Measurements from ENCODE around the gene MORN5. TPM values are rescaled to one million over a fixed set of nuclear protein-coding genes. Genes with fewer than 3 reads are reported as not detected.
A peak's percentile ranks its signal among the peaks of the same experiment; 100 is the strongest.

Gene MORN5
- total RNA-seq, 8 experiments from 2014 or later = 0.54 to 43.3 (median 1.2) TPM; not detected in 3

DNA sequence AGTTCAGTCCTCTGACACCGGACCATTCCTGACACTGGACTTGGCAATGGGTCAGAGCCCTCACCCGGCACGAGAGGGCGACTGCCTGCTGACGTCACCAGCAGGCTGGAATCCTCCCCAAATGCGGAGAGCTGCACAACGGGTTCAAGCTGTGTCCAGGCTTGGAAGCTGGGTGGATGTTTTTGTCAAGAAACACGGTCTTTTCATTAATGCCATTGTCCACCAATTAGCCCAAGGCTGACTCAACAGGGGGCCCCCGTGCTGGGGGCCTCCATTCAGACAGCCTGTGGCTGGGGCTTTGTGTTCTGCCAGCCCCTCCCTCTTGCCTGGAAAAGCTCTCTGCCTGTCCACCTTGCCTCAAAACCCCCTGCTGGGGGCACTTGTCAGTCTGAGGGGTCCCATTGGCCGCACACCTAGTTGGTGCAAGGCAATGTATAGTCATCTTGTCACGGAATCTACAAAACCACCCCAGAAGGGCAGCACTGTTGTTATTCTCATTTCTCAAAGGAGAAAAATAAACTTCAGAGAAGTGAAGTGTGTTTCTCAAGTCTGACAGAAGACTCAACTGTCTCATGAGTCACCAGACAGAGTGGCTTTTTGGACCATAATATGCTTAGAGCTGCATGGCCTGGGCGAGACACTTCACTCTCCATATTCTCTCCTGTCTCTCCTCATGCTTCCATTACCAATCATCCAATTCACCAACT, 24.7 kb upstream of the MORN5 start:
- no peak overlapping the region for H3K4me3 ChIP-seq
- H3K27ac ChIP-seq = no peak overlapping the region
- peaks cover 9 to 11% of the 10 kb centered on the region in 2 donors for H3K4me1 ChIP-seq (replicated peaks in 1 of 2)
- WGBS, 10 experiments = 0 to 50% (median 31%) methylated on average over 1 to 6 of the region's 12 CpGs; no CpG with 5 or more reads in 4 of the 10 experiments
- peak in 7 of 8 experiments; percentile 43 to 96 (median 85) for ATAC-seq (replicated peaks in 6 of 8)
- in situ Hi-C loops (cut with MboI; ENCODE audit: low pct_unique_long_range_greater_than_20kb in 2 of 9, low sequenced_read_pairs in 9 of 9, unreplicated experiment in 9 of 9) = loop anchor here in 2 of 9 experiments (25.0 kb wide), 2 partner anchors 327 to 677 kb away; partner anchors contain the start of gene OR1K1 (in 2 of the 2)

DNA sequence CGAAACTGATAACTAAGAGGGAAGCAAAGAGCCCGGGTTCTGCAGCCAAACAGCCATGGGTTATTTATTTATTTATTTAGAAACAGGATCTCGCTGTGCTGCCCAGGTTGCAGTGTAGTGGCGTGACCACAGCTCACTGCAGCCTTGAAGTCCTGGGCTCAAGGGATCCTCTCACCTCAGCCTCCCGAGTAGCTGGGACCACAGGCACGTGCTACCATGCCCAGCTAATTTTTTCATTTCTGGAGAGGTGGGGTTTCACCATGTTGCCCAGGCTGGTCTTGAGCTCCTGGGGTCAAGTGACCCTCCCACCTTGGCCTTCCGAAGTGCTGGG, 24.2 kb upstream of the MORN5 start:
- Histone ChIP-seq H3K4me3 (no peak overlapping the region), H3K27ac (no peak overlapping the region), H3K4me1 (replicated peaks in 1 of 2) (peaks cover 9 to 11% of the 10 kb centered on the region in 2 donors)
- 60 to 100% (median 80%) methylated on average over 1 to 5 of the region's 7 CpGs; no CpG with 5 or more reads in 2 of the 10 experiments for WGBS, 10 experiments
- no peak for ATAC-seq (replicated peaks in 6 of 8)
- in situ Hi-C loops (cut with MboI; ENCODE audit: low pct_unique_long_range_greater_than_20kb in 2 of 9, low sequenced_read_pairs in 9 of 9, unreplicated experiment in 9 of 9) = loop anchor here in 2 of 9 experiments (25.0 kb wide), 2 partner anchors 327 to 677 kb away; partner anchors contain the start of gene OR1K1 (in 2 of the 2)

DNA sequence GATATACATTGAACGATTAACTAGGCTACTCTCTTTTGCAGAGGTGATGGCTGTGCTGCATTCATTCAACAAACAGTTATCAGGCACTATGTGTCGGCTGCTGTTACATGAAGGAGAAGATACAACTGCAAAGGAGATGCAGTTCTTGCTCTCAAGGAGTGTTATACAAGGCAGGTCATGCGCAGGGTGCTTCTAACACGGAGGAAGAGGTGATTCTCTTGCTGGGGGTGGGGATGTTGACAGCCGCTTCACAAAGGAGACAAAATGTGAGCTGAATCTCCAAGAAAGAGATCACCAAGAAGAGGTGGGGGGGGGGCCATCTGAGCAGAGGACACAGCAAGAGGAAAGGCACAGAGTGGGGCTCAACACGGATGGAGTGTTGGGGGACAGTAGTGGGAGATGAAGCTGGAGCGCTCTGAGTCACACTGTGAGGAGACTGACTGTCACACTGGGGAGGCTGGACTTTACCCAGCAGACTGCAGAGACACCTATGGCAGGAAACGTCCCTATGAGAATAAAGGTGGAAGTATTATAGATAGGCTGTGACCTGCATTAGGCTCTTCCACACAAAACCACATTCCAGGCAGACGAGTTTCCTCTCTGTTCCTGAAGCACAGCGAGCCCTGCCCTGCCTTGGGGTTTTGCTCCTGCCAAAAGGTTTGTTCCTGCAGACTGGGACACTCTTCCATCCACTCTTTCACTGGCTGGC, 21.0 kb upstream of the MORN5 start:
- Histone ChIP-seq H3K4me3 (no peak overlapping the region), H3K27ac (no peak overlapping the region), H3K4me1 (replicated peaks in 1 of 2) (peaks cover 3% of the 10 kb centered on the region in 2 donors)
- 30 to 71% (median 59%) methylated on average over 2 to 7 of the region's 10 CpGs; no CpG with 5 or more reads in 4 of the 10 experiments for WGBS, 10 experiments
- in situ Hi-C loops (cut with MboI; ENCODE audit: low pct_unique_long_range_greater_than_20kb in 2 of 9, low sequenced_read_pairs in 9 of 9, unreplicated experiment in 9 of 9) = loop anchor here in 2 of 9 experiments (25.0 kb wide), 2 partner anchors 324 to 674 kb away; partner anchors contain the start of gene OR1K1 (in 2 of the 2)
- ATAC-seq (replicated peaks in 6 of 8) = peak in 1 of 8 experiments; percentile 12

DNA sequence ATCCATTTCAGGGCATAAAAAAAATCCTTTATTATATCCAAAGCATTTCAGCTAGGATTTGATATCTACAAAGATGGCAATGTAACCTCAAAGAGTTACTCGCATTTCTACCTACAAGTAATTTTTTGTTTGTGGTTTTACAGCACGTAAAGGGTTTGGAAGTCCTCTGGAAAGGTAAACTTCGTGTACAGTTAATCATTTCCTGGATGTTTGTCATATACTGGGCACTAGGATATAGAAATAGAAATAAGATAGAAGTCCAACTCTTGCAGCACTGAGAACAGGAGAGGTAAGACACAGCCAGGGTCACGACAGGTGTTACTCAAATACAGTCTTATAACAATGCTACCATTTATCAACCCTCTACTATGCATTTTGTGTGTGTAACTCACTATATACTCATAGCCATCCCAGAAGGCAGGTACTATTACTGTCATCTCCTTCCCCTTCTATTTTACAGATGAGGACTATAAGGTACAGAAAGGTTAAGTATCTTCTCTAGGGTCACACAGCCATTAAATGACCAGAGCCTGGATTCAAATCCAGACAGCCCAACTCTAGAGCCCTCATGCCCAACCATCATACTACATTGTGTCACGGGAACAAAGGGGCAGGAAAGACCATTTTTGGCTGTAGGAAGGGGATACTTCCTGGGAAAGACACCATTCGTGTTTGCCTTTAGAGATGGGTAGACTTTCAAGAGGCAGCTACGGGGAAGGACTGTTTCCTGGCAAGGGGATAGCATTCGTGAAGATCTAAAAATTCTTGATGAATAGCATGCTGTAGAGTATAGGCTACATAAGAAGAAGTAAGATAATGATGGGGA, 19.1 kb upstream of the MORN5 start:
- H3K4me1 ChIP-seq (replicated peaks in 1 of 2) = no peaks in the 10 kb centered on the region
- H3K4me3 ChIP-seq = no peak overlapping the region
- in situ Hi-C loops (cut with MboI; ENCODE audit: low pct_unique_long_range_greater_than_20kb in 2 of 9, low sequenced_read_pairs in 9 of 9, unreplicated experiment in 9 of 9) = loop anchor here in 2 of 9 experiments (25.0 kb wide), 2 partner anchors 322 to 672 kb away; partner anchors contain the start of gene OR1K1 (in 2 of the 2)
- 72 to 100% (median 82%) methylated on average over 1 to 6 of the region's 8 CpGs for WGBS, 10 experiments
- H3K27ac ChIP-seq = no peak overlapping the region
- ATAC-seq (replicated peaks in 6 of 8) = no peak

DNA sequence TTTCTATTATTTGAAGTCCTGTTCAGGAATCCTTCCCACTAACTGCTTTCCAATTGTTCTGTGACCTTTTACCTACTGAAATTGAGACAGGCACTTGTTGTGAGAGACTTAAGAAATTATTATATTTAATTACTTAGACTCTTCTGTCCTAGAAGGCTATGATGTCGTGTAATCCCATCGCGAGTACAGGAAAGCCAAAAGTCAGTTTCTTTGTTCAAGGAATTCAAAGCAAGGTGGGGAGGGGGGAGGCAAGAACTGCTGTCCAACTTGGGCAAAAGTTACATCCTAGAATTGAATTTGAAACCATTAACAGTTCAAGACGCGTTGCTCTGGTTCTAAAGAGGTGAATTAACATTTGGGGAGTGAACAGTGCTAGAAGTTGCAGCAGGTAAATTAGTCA, 18.0 kb upstream of the MORN5 start:
- no peak for ATAC-seq (replicated peaks in 6 of 8)
- WGBS, 10 experiments = 60 to 100% (median 93%) methylated on average over 1 to 5 of the region's 5 CpGs; no CpG with 5 or more reads in 3 of the 10 experiments
- Histone ChIP-seq H3K27ac (no peak overlapping the region), H3K4me3 (no peak overlapping the region), H3K4me1 (replicated peaks in 1 of 2) (no peaks in the 10 kb centered on the region)
- in situ Hi-C loops (cut with MboI; ENCODE audit: low pct_unique_long_range_greater_than_20kb in 2 of 9, low sequenced_read_pairs in 9 of 9, unreplicated experiment in 9 of 9) = loop anchor here in 2 of 9 experiments (25.0 kb wide), 2 partner anchors 321 to 671 kb away; partner anchors contain the start of gene OR1K1 (in 2 of the 2)

DNA sequence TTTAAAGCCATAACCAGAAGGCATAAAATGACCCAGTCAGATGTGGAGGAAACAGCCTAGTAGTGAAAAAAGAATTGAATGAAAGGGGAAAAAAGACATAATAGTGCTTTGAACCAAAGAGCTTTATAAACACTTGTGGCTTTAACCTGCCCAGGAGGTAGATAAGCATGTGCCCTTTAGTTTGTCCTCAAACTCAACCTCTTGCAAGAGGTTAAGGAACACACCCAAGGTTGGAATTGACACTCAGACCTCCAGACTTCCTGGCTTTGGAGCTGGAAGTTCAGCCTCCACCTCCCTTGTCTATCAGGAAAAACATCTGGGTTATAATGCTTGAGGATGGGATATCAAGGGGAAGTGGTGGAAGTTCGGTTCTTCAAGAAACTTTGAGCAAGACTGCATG, 16.4 kb upstream of the MORN5 start:
- no peak overlapping the region for H3K4me3 ChIP-seq
- in situ Hi-C loops (cut with MboI; ENCODE audit: low pct_unique_long_range_greater_than_20kb in 2 of 9, low sequenced_read_pairs in 9 of 9, unreplicated experiment in 9 of 9) = loop anchor here in 2 of 9 experiments (25.0 kb wide), 2 partner anchors 319 to 669 kb away; partner anchors contain the start of gene OR1K1 (in 2 of the 2)
- WGBS, 10 experiments = 100% methylated on average over 1 of the region's 1 CpG; no CpG with 5 or more reads in 7 of the 10 experiments
- no peaks in the 10 kb centered on the region for H3K4me1 ChIP-seq (replicated peaks in 1 of 2)
- H3K27ac ChIP-seq = no peak overlapping the region
- no peak for ATAC-seq (replicated peaks in 6 of 8)

DNA sequence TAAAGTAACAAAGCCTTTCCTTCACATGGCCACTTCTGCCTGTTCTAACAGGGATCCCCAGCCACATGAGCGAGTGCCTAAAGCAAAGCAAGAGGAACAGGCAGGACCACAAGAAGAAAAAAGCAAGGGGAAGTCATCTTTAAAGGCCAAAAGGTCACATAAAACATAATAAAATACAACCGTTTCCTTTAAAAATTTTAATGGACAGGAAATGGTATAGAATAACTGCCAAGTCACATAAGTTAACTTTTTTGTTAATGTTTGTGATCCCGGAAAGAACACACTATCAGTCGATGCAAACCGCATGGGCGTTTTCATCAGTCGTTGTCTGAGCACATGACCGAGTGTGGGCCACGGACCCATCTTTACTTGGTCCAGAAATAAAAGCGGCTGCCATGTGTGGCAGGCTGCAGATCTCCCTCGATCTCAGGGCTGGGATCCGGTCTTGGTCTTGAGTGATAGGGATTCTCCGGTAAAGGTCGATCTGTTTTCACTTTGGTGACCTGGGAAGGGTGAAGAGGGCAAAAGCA, 15.8 kb upstream of the MORN5 start:
- ATAC-seq (replicated peaks in 6 of 8) = no peak
- 80 to 100% (median 93%) methylated on average over 1 to 12 of the region's 14 CpGs; no CpG with 5 or more reads in 1 of the 10 experiments for WGBS, 10 experiments
- Histone ChIP-seq H3K4me1 (replicated peaks in 1 of 2) (no peaks in the 10 kb centered on the region), H3K4me3 (no peak overlapping the region), H3K27ac (no peak overlapping the region)
- in situ Hi-C loops (cut with MboI; ENCODE audit: low pct_unique_long_range_greater_than_20kb in 2 of 9, low sequenced_read_pairs in 9 of 9, unreplicated experiment in 9 of 9) = loop anchor here in 2 of 9 experiments (25.0 kb wide), 2 partner anchors 318 to 668 kb away; partner anchors contain the start of gene OR1K1 (in 2 of the 2)

DNA sequence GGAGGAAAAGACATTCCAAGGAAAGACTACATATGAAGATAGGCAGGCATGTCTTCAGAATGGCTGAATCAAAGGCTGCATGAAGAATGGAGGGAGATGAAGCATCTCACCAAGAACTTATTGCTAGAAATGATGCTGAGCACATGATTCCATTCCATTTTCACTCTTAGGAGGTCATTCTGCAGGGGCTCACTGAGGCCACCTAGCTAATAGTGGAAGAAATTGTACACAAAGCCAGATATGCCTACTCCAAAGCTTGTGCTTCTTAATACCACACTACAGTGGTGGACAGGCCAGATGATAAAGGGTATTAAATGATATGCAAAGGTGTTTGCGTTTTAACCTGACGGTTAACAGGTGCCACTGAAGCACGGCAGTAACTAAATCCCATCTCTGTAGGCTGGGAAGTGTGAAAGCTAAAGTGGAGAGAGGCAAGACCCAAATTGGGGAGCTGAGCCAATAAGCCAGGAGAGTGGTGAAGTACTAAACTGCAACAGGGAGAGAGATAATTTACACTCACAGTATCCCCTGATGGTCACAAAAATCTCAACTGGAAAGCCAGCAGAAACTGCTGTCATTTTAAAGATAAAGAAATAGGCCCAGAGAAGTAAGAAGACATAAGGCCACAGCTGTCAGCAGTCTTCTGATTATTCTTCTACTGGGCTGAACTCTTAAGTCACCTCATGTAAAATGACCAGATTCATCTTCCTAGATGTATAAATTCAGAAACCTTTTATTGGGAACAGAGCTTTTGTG, 14.7 kb upstream of the MORN5 start:
- in situ Hi-C loops (cut with MboI; ENCODE audit: low pct_unique_long_range_greater_than_20kb in 2 of 9, low sequenced_read_pairs in 9 of 9, unreplicated experiment in 9 of 9) = loop anchor here in 2 of 9 experiments (25.0 kb wide), 2 partner anchors 317 to 667 kb away; partner anchors contain the start of gene OR1K1 (in 2 of the 2)
- Histone ChIP-seq H3K4me3 (no peak overlapping the region), H3K4me1 (replicated peaks in 1 of 2) (no peaks in the 10 kb centered on the region), H3K27ac (no peak overlapping the region)
- ATAC-seq (replicated peaks in 6 of 8) = peak in 3 of 8 experiments; percentile 41 to 54 (median 45)
- WGBS, 10 experiments = 89 to 100% (median 96%) methylated on average over 2 to 3 of the region's 3 CpGs; no CpG with 5 or more reads in 4 of the 10 experiments

DNA sequence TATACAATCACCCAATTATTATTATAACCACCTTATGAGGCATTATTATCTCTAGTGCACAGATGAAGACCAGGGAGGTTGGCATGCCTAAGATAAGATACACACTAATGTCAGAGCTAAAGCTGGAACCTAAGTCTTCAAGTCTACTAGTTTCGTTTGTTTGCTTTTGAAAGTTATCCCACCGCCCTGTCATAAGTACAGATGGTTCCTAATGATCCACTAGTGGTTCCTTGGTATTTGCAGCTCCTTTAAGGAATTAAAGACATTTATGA, 14.2 kb upstream of the MORN5 start:
- ATAC-seq (replicated peaks in 6 of 8) = no peak
- Histone ChIP-seq H3K27ac (no peak overlapping the region), H3K4me1 (replicated peaks in 1 of 2) (no peaks in the 10 kb centered on the region), H3K4me3 (no peak overlapping the region)
- 91 to 100% (median 100%) methylated on average over 1 to 2 of the region's 2 CpGs; no CpG with 5 or more reads in 4 of the 10 experiments for WGBS, 10 experiments
- in situ Hi-C loops (cut with MboI; ENCODE audit: low pct_unique_long_range_greater_than_20kb in 2 of 9, low sequenced_read_pairs in 9 of 9, unreplicated experiment in 9 of 9) = loop anchor here in 2 of 9 experiments (25.0 kb wide), 2 partner anchors 317 to 667 kb away; partner anchors contain the start of gene OR1K1 (in 2 of the 2)

DNA sequence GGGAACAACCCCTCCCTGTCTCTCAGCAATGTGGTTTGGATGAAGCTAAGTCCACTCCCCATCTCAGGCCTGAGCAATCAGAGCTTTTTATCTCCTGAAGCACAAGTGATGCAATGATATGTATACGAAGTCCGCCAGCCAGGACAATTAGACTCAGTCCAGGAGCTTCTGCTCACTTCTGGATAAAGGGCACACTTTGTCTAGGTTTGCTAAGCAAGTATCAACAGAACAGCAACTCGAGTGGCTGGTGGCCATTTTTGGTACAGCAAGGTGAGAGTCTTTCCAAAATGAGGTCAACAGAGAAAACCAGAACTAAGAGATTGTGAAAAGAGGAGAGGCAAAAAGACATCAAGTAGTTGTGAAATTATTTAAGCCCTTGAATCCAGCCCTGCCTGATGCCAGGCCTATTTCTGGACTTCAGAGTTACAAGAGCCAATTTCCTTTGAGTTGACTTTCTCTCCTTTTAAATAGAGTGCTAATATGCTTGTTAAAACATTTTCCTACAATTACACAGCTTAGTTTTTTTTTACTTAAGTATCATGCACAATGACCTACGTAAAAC, 8.4 kb upstream of the MORN5 start:
- Histone ChIP-seq H3K4me3 (no peak overlapping the region), H3K4me1 (replicated peaks in 1 of 2) (no peaks in the 10 kb centered on the region), H3K27ac (no peak overlapping the region)
- in situ Hi-C loops (cut with MboI; ENCODE audit: low pct_unique_long_range_greater_than_20kb in 2 of 9, low sequenced_read_pairs in 9 of 9, unreplicated experiment in 9 of 9) = no loop called here
- 59 to 100% (median 92%) methylated on average over 1 to 4 of the region's 4 CpGs; no CpG with 5 or more reads in 1 of the 10 experiments for WGBS, 10 experiments
- ATAC-seq (replicated peaks in 6 of 8) = peak in 1 of 8 experiments; percentile 36

DNA sequence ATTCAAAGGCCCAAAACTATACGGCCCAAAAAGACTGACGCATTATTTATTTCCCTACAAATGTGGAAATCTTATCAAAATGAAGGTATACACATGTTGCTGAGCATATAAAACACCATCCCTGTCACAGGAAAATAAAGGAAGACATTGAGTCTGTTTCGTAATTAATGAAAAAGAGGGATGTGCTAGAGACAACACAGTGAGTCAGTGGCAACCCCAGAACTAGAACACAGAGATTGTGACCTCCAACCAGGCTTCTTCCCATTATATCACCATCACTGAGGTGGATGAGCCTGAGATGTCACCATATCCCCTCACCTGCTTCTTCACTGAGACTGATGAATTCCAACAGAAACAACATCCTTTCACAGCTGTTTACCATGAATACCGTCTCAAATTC, 3.9 kb upstream of the MORN5 start:
- 77 to 100% (median 93%) methylated on average over 2 to 4 of the region's 4 CpGs for WGBS, 10 experiments

More for the DNA sequence above, 3.9 kb upstream of the MORN5 start:
- H3K27ac ChIP-seq = no peak overlapping the region
- in situ Hi-C loops (cut with MboI; ENCODE audit: low pct_unique_long_range_greater_than_20kb in 2 of 9, low sequenced_read_pairs in 9 of 9, unreplicated experiment in 9 of 9) = no loop called here
- H3K4me3 ChIP-seq = no peak overlapping the region
- H3K4me1 ChIP-seq (replicated peaks in 1 of 2) = peaks cover 0 to 2% of the 10 kb centered on the region in 2 donors
- ATAC-seq (replicated peaks in 6 of 8) = no peak

Measured in motor neuron (in vitro differentiated cells).